GM13977 (cell line): ENCODE data around the gene CAMTA1.

Experiments
- DNase-seq: peaks from one replicate; pipeline ENCODE4 v3.0.0; 2012; ENCODE audit warnings: low spot score
- CTCF ChIP-seq: IDR thresholded peaks from 2 replicates; pipeline ENCODE4 v1.5.1; 2012; ENCODE audit warnings: mild to moderate bottlenecking, control low read depth; ENCODE audit not compliant: insufficient read depth; ENCODE audit errors: extremely low read depth, missing control alignments
- in situ Hi-C: fragments of 300-500 bp; cut with MboI; formaldehyde crosslinking; loops from one replicate; pipeline ENCODE4 v1.12.0; 2022; ENCODE audit warnings: low sequenced_read_pairs, low pct_unique_long_range_greater_than_20kb, mixed read lengths, inconsistent platforms; ENCODE audit not compliant: unreplicated experiment

CAMTA1 gene

DNA sequence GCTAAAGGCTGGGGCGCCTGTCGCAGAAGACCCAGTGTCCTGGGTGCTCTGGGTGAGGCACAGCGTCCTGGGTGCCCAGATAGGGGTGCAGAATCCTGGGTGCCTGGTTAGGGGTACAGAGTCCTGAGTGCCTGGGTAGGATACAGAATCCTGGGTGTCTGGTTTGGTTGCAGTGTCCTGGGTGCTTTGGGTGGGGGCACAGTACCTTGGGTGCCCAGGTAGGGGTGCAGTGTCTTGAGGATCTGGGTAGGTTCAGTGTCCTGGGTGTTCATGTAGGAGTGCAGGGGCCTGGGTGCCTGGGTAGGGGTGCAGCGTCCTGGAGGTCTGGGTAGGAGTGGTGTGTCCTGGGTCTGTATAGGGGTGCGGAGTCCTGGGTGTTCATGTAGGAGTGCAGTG lies 178.7 kb downstream of the CAMTA1 start:
- in situ Hi-C loops, result no loop called here
- TF ChIP-seq CTCF, result no peak

DNA sequence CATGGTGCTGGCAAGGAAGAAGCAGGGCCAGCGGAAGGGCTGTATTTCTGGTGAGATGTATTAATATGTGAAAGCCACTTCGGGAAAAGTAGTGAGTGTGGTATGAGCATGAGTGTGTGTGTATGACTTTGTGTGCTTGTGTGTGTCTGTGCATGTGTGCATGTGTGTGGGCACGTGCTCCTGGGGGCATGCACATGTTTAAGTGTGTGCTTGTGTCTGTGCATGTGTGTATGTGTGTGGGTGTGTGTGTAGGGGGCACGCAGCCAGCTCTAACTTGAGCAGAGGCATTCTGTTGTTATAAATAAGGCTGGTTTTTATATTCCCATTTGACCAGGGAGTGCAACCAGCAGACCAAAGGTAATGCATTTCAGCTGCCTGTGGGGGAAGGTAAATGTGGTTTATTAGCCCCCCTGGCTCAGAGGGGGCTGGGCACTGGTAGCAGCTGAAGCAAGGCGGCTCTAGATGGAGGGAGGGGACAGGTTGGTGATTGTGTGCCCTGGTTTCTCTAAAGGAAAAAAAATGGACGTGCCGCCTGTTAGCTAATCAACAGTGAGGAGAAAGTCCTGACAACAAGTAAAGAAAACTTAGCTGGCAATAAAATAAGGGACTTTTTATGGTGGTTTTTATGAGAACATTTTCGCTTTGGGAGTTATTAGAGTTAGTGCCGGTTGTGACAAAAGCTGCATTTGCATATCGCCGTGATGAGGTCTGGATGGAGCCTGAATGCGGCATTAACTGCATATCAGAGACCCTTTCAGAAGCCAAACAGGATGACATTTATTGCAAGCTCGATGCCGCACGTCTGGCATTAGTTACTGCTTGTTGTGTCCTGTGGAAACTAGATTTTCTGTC lies 180.1 kb downstream of the CAMTA1 start:
- TF ChIP-seq CTCF, result no peak
- in situ Hi-C loops, result no loop called here

More for the DNA sequence above, 178.7 kb downstream of the CAMTA1 start:
- no peak for DNase-seq

DNA sequence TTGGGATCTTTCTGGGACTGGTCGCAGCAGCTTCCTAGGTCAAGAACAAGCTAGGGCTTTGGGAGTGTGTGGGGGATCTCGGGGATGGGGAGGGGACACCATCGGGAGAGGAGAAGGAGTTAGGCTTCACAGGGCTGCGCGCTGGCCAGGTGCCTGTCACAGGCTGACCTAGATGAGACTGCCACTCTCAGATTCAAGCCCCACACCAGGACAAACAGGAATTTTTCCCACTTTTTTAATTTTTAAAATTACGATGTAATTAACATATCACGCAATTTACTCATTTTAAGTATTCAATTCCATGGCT lies 180.6 kb downstream of the CAMTA1 start:
- no peak for DNase-seq
- in situ Hi-C loops, result no loop called here
- no peak for TF ChIP-seq CTCF

More for the DNA sequence above, 180.1 kb downstream of the CAMTA1 start:
- no peak for DNase-seq

DNA sequence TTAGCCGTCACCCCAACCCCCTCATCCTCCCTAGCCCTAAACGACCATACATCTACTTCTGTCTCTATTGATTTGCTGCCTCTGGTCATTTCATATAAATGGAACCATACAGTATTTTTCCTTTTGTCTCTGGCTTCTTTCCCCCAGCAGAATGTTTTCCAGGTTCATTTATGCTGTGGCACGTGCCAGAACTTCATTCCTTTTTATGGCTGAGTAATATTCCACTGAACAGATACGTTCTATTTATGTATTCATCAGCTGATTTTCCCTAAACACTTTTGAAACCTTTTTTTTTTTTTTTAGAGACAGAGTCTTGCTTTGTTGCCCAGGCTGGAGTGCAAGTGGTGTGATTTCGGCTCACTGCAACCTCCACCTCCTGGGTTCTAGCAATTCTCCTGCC lies 181.1 kb downstream of the CAMTA1 start:
- DNase-seq, result no peak

GRCh38 chr1:6967431-6968111 lies 182.3 kb downstream of the CAMTA1 start:
- no peak for TF ChIP-seq CTCF
- no peak for DNase-seq
- in situ Hi-C loops, result no loop called here

More for the DNA sequence above, 181.1 kb downstream of the CAMTA1 start:
- TF ChIP-seq CTCF, result no peak
- in situ Hi-C loops, result no loop called here

GRCh38 chr1:6969106-6969505 lies 183.9 kb downstream of the CAMTA1 start:
- in situ Hi-C loops, result no loop called here

More at GRCh38 chr1:6969106-6969505, 183.9 kb downstream of the CAMTA1 start:
- no peak for TF ChIP-seq CTCF
- no peak for DNase-seq
